Mucosa of gallbladder (tissue), 1 donor: ENCODE results near the gene SLC25A46. TPM values are rescaled to one million over a fixed set of nuclear protein-coding genes. Genes with fewer than 3 reads are reported as not detected.
A peak's percentile ranks its signal among the peaks of the same experiment; 100 is the strongest.
"Not testable (repeated sequence)": the region's sequence is repeated elsewhere in the genome, so short reads cannot be mapped to it uniquely, and the experiment has no call there.

Experiments
- DNase-seq: peaks from one replicate; pipeline ENCODE4 v3.0.0-alpha.2; 2020; ENCODE audit warnings: low spot score
- total RNA-seq: library from RNA; stranded (reverse); gene quantifications from one replicate; pipeline ENCODE4 v1.2.1, GENCODE V29; 2021
- donor health status: DM: no; HTN: no; CAD: no.

The SLC25A46 gene
- 46.1 TPM for total RNA-seq

GRCh38 chr5:110738812-110739651 is at the start of gene SLC25A46:
Gene SLC25A46, plus strand, starts transcription at chr5:110739007. Its CDS starts 113 bp downstream, at chr5:110739120.
- DNase-seq, result peak; percentile 91

DNA sequence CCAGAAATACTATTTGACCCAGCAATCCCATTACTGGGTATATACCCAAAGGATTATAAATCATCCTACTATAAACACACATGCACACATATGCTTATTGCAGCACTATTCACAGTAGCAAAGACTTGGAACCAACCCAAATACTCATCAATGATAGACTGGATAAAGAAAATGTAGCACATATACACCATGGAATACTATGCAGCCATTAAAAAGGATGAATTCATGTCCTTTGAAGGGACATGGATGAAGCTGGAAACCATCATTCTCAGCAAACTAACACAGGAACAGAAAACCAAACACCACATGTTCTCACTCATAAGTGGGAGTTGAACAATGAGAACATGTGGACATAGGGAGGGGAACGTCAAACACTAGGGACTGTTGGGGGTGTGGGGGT is 48.2 kb upstream of the SLC25A46 start:
- not testable (repeated sequence) for DNase-seq

- not testable (repeated sequence) for DNase-seq
These were observed 46.1 kb upstream of the SLC25A46 start for GRCh38 chr5:110692669-110693068.

GRCh38 chr5:110702300-110702699 is 36.5 kb upstream of the SLC25A46 start:
- DNase-seq, result no peak

- DNase-seq, result no peak
These were observed 36.1 kb upstream of the SLC25A46 start for GRCh38 chr5:110702704-110703103.

- no peak for DNase-seq
These were observed 35.3 kb upstream of the SLC25A46 start for GRCh38 chr5:110703481-110703880.

- no peak for DNase-seq
These were observed 33.5 kb upstream of the SLC25A46 start for GRCh38 chr5:110705349-110705748.

DNA sequence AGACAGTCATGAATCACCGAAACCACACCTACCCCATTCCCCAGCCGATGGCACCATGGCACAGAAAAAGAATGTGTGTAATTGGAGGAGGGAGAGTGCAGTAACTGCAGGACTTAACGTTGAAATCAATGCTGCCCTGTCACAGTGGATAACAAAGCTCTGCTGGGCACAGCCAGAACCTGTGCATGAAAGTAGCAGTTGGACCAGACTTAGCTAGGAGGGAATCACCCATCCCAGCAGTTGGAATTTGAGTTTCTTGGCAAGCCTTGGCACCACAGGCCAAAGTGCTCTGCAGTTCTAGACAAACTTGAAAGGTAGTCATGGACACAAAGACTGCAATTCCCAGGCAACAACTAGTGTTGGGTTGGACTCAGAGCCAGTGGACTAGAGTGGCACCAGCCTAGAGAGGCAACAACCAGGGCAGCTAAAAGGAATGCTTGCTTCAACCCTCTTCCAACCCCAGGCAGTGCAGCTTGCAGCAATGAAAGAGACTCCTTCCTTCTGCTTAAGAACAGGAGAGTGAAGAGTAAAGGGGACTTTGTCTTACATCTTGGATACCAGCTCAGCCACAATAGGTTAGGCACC is 31.5 kb upstream of the SLC25A46 start:
- no peak for DNase-seq

- no peak for DNase-seq
These were observed 22.3 kb upstream of the SLC25A46 start for GRCh38 chr5:110716247-110717245.

DNA sequence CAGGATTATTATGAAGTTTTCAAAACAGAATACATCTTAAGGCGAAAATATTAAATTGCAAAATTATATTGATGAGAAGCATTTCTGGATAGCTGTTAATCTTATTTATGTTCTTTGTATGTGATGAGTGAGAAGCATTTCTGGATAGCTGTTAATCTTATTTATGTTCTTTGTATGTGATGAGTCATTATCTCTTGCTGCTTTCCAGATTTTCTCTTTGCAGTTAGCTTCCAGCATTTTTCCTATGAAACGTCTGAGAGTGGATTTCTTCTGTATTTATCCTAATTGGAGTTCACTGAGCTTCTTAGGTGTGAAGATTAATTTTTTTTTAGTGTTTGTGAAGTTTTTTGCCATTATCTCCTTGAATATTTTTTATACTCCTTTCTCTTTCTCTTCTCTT is 20.5 kb upstream of the SLC25A46 start:
- no peak for DNase-seq

DNA sequence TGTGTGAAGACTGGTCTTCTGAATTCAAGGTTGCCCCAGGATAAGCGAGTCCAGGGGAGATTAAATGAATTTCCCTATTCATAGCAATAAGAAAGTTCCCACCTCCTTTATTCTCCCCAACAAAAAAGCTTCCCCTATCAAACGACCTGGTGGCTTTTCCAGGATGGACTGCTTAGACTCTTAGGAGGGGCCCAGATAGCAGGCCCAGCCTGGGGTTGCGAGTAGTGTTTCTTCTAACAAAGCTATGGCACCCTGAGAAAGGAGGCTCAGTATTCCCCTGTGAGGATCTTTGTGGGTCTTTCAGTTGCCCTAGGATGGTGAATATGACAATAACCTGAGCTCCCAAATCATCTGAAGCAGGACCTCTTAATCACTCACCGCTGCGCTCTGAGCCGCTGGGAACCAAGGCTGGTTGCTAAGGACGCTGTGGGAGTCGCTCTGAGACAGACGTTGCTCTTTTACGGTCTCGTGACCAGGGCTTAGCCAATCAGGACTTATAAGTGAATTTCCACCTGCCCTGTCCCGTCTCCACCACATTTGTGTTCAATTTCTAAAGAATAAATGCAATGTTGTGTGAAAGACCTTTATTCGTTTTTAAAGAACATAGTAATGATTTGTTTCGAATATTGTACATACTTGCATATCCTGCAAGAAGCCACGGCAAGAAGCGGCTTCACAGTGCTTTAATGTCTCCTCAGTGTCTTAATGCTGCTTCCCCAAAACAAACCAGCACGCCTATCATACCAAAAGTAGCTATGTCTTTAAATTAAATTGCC is 12.4 kb upstream of the SLC25A46 start, which contains the start of gene TMEM232:
Gene TMEM232, minus strand, starts transcription at position 423 of the 776 bp plus-strand sequence. CDS start 59,319 bp downstream, outside the sequence.
- DNase-seq, result peak; percentile 82

DNA sequence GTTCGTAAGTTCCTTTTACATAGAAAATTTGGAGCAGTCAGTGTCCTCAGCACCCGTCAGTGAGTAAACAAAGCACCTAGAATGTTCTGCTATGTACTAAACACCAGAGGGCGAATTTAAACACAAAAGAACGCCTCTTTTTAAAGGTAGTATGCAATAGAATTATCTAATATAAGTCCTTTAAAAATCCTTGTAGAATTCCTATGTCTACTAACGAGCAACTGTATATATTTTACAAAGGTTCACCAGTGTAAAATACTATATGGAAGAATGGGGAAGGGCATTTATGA is 11.8 kb upstream of the SLC25A46 start:
- DNase-seq, result no peak

DNA sequence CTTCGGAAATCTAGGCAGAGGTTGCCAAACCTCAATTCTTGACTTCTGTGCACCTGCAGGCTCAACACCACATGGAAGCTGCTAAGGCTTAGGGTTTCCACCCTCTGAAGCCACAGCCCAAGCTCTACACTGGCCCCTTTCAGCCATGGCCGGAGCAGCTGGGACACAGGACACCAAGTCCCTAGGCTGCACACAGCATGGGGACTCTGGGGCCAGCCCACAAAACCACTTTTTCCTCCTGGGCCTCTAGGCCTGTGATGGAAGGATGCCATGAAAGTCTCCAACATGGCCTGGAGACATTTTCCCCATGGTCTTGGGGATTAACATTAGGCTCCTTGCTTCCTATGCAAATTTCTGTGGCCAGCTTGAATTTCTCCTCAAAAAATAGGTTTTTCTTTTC is 7.3 kb upstream of the SLC25A46 start:
- DNase-seq, result not testable (repeated sequence)

DNA sequence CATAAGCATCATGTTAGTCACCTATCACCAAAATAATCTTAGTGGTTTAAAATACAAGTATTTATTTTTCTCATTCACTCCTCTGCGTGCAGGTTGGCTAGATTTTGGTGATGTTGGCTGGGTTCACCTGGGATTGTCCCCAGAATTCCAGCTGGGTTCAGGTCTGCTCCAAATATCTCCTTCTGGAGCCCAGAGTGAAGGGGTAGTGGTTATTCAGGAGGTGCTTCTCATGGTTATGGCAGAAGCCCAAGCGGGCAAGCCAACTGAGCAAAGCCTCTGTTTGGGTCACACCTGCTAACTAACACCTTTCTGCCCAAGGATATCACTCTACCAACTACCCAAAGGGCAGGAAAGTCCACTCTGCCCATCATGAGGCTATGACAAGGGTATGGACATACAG is 4.7 kb upstream of the SLC25A46 start:
- no peak for DNase-seq

GRCh38 chr5:110735556-110735955 is 3.3 kb upstream of the SLC25A46 start:
- DNase-seq, result no peak

DNA sequence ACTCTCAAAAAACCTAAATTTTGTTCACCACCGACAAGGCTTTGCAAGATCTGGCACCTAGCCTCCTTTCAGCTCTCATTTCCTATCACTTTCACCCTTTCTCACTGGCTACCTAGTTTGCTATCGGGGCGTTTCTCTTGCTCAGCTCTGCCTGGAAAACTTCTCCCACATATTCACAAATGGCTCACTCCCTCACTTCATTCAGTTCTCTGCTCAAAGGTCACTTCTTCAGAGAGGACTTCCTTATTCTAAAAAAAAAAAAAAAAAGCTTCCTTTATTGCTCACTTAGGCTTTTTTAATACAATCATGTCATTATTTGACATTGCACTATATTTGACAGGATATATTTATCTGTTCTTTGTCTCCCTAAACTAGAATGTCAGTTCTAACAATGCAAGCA is 2.1 kb upstream of the SLC25A46 start:
- DNase-seq, result peak; percentile 18

DNA sequence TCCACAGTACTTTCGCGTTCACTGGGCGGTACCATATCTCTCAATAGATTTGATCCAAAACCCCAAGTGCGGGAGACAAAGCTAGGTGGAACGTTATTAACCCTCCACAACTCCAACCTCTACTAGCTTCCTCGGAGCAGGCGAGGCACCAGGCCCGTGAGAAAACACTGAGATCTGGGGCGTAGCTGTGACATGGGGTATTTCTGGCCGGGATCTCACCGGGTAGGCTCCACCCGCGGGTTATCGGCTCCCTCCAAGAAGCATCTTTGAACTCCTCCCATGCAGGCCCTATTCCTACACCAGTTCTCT is 350 bp upstream of the SLC25A46 start:
- no peak for DNase-seq

- DNase-seq, result no peak
These were observed 13.3 kb downstream of the SLC25A46 start for GRCh38 chr5:110751902-110752762.

DNA sequence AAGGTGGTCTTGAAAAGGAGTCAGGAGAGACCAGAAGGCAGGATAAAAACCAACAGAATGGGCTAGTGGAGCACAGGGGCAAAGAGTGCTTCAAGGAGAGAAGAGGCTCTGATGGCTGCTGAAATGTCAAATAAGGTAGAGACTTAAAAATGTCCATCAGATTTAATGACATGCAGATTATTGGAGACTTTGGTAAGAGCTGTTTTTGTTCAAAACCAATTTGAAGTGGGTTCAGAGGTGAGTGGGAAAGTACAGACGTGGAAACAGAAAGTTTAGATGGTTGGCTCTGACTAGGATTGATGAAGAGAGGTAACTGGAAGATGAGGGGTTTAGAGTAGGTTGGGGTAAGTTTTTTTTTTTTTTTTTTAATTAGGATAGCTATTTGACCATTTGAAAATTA is 14.1 kb downstream of the SLC25A46 start:
- DNase-seq, result no peak

- no peak for DNase-seq
These were observed 14.8 kb downstream of the SLC25A46 start for GRCh38 chr5:110753600-110753999.

- no peak for DNase-seq
These were observed 15.4 kb downstream of the SLC25A46 start for GRCh38 chr5:110754181-110754580.
